Neural cell (in vitro differentiated cells): ENCODE measurements around the gene TRAPPC14.

Source experiments
- CTCF ChIP-seq: fragments of 450-650 bp; IDR thresholded peaks from 2 replicates; pipeline ENCODE4 v1.5.1; 2014; ENCODE audit warnings: antibody characterized with exemption, mild to moderate bottlenecking, moderate library complexity; ENCODE audit not compliant: poor library complexity, severe bottlenecking
- EP300 ChIP-seq: fragments of 450-650 bp; conservative IDR thresholded peaks from 2 replicates; pipeline ENCODE4 v1.6.1; 2014; ENCODE audit warnings: antibody characterized with exemption, mild to moderate bottlenecking, moderate library complexity; ENCODE audit not compliant: poor library complexity, severe bottlenecking
- EZH2 ChIP-seq: fragments of 200-600, 300-800 bp; shearing (Covaris generic), sonication (generic); IDR thresholded peaks from 2 replicates; pipeline ENCODE4 v1.6.1; 2014; ENCODE audit warnings: antibody characterized with exemption, low read length, borderline replicate concordance, mild to moderate bottlenecking; ENCODE audit not compliant: insufficient read depth, poor library complexity, severe bottlenecking
- REST ChIP-seq: IDR thresholded peaks from 2 replicates; pipeline ENCODE4 v1.6.1; 2012; ENCODE audit warnings: borderline replicate concordance
- TAF1 ChIP-seq: IDR thresholded peaks from 2 replicates; pipeline ENCODE4 v1.6.1; 2012; ENCODE audit warnings: low read depth

GRCh38 chr7:100155553-100156317, 2.8 kb downstream of the TRAPPC14 start:
- TF ChIP-seq EP300 = no peak
- no peak for TF ChIP-seq EZH2
- no peak for TF ChIP-seq CTCF
- TF ChIP-seq REST = no peak
- no peak for TF ChIP-seq TAF1
